GM19240 (cell line): Measurements from ENCODE around the gene GRM1.

Source experiments
- DNase-seq: peaks from one replicate; pipeline ENCODE4 v3.0.0; 2011; ENCODE audit warnings: low spot score; ENCODE audit not compliant: insufficient read length

The GRM1 gene

DNA sequence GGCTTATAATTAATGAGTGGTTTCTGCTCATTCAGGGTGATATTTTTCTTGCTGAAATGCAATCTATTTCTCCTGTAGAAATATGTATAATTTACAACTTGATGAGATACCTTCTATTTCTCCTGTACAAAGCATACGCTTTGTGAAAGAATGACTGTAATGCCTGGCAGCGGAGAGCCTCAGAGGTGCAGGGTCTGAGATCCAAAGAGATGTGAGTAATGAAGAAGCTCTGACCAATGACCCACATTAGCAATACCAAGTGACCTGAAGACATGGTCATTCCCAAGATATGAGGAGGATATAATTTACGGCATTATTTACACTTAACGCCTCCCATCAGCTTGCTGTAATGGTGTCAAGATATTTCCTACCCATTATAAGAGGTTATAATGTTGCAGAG, 416.4 kb downstream of the GRM1 start:
- no peak for DNase-seq

- no peak for DNase-seq
Measured at GRCh38 chr6:146456886-146457285, 428.0 kb downstream of the GRM1 start.

GRCh38 chr6:146460941-146461340, 432.1 kb downstream of the GRM1 start:
- DNase-seq = no peak

DNA sequence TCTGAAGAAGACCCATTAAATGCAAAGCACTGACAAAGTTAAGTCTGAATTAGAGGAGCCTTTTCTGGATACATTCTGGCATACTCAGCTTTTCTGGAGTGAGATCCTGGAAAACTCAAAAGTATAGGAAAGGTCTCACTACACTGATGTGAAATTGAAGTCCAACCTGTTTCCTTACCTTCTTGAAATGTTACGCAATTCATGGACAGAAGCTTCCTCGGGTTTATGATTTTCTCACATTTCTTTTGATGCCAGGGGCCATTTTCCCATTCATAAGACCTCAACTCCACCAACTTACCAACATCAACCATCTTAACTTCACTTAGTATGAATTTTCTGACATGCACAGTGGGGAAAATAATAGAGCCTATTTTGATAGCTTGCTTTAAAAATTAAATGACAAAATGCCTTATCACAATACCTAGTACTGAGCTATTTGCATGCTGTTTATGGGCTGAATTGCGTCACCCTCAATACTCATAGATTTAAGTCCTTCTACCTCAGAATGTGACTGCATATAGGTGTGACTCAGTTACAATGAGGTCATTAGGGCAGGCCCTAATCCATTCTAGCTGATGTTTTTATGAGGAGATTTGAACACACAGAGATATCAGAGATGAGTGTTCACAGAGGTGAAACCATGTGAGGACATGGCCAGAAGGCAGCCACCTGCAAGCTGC, 441.4 kb downstream of the GRM1 start:
- DNase-seq = no peak

GRCh38 chr6:146472918-146473317, 444.1 kb downstream of the GRM1 start:
- DNase-seq = no peak

- DNase-seq = no peak
Measured at GRCh38 chr6:146481527-146481926, 452.7 kb downstream of the GRM1 start.

- no peak for DNase-seq
Measured at GRCh38 chr6:146484411-146484810, 455.5 kb downstream of the GRM1 start.
